HG02798 (cell line): Measurements from ENCODE around the gene CCIN.

Experiments
- ATAC-seq: cut with Tn5 transposase; IDR thresholded peaks from one replicate; pipeline ENCODE4 v1.9.1; 2021; ENCODE audit warnings: mild to moderate bottlenecking; ENCODE audit not compliant: unreplicated experiment, poor library complexity

The CCIN gene

GRCh38 chr9:36140086-36141084 is 28.8 kb upstream of the CCIN start:
- ATAC-seq = no peak

GRCh38 chr9:36141288-36141687 is 27.9 kb upstream of the CCIN start:
- ATAC-seq = no peak

GRCh38 chr9:36141761-36142160 is 27.4 kb upstream of the CCIN start:
- no peak for ATAC-seq

GRCh38 chr9:36142510-36143244 is 26.5 kb upstream of the CCIN start:
- no peak for ATAC-seq

- ATAC-seq = no peak
These were observed 25.9 kb upstream of the CCIN start for GRCh38 chr9:36143245-36143641.

GRCh38 chr9:36144309-36145232 is 24.6 kb upstream of the CCIN start:
- no peak for ATAC-seq

GRCh38 chr9:36145970-36146369 is 23.2 kb upstream of the CCIN start:
- ATAC-seq = no peak

- ATAC-seq = no peak
These were observed 22.5 kb upstream of the CCIN start for GRCh38 chr9:36146651-36147050.

GRCh38 chr9:36147441-36148175 is 21.6 kb upstream of the CCIN start:
- ATAC-seq = no peak

GRCh38 chr9:36148311-36149051 is 20.7 kb upstream of the CCIN start:
- ATAC-seq = peak; percentile 58

GRCh38 chr9:36149197-36149596 is 20.0 kb upstream of the CCIN start:
- ATAC-seq = no peak

GRCh38 chr9:36150574-36151315 is 18.4 kb upstream of the CCIN start:
- ATAC-seq = no peak

- peak; percentile 85 for ATAC-seq
These were observed 17.6 kb upstream of the CCIN start for GRCh38 chr9:36151316-36152210.

GRCh38 chr9:36152741-36153438 is 16.3 kb upstream of the CCIN start:
- no peak for ATAC-seq

GRCh38 chr9:36153746-36154145 is 15.4 kb upstream of the CCIN start:
- ATAC-seq = no peak

- no peak for ATAC-seq
These were observed 14.7 kb upstream of the CCIN start for GRCh38 chr9:36154331-36154952.
